PC-3 (cell line): ENCODE data around the gene UBE2E2. TPM values are rescaled to one million over a fixed set of nuclear protein-coding genes. Genes with fewer than 3 reads are reported as not detected.

Experiments used
- ATAC-seq: fragments of 200-7000 bp; cut with Tn5 transposase; 2 replicates; pipeline ENCODE4 v1.9.1; 2020; ENCODE audit warnings: mild to moderate bottlenecking, moderate library complexity
- BruUV-seq: library from RNA; stranded (reverse); fragments of 400-500 nt; replicated peaks from 2 replicates; lab custom pipeline; 2021; lab: Mats Ljungman, UMichigan
- CTCF ChIA-PET: fragments of 300-600 bp; sonication (Branson Sonifier 250); formaldehyde crosslinking; loops from one replicate; lab custom pipeline; 2022; ENCODE audit warnings: antibody characterized with exemption; lab: Charles Lee
- POLR2A ChIA-PET: fragments of 300-600 bp; sonication (Branson Sonifier 250); formaldehyde crosslinking; loops from one replicate; lab custom pipeline; 2022; ENCODE audit warnings: antibody characterized with exemption; ENCODE audit not compliant: unreplicated experiment; lab: Charles Lee
- DNase-seq: peaks from one replicate; pipeline ENCODE4 v3.0.0-alpha.2; 2015
- H2AFZ ChIP-seq: fragments of 300-600 bp; sonication (generic); 2 replicates; pipeline ENCODE4 v1.6.0; 2016; ENCODE audit warnings: antibody characterized with exemption, low read length
- H3F3A ChIP-seq: fragments of 300-600 bp; sonication (generic); one replicate; pipeline ENCODE4 v1.6.0; 2017; ENCODE audit warnings: antibody characterized with exemption, low read length, control low read depth, mild to moderate bottlenecking; ENCODE audit not compliant: unreplicated experiment
- H3K27ac ChIP-seq: fragments of 300-600 bp; sonication (generic); 2 replicates; pipeline ENCODE4 v1.5.1; 2016; ENCODE audit warnings: mild to moderate bottlenecking, low read length
- H3K27me3 ChIP-seq: fragments of 300-600 bp; sonication (generic); 2 replicates; pipeline ENCODE4 v1.6.1; 2016; ENCODE audit warnings: low read length, mixed read lengths
- H3K36me3 ChIP-seq: fragments of 300-600 bp; sonication (generic); 2 replicates; pipeline ENCODE4 v1.6.1; 2016; ENCODE audit warnings: low read depth, mixed run types, low read length, mixed read lengths
- H3K4me1 ChIP-seq: fragments of 300-600 bp; sonication (generic); 2 replicates; pipeline ENCODE4 v1.5.1; 2016; ENCODE audit warnings: low read length; ENCODE audit not compliant: insufficient read depth
- H3K4me2 ChIP-seq: fragments of 300-600 bp; sonication (generic); 2 replicates; pipeline ENCODE4 v1.6.0; 2016; ENCODE audit warnings: low read length
- H3K4me3 ChIP-seq: fragments of 300-600 bp; sonication (generic); 2 replicates; pipeline ENCODE4 v1.5.1; 2016; ENCODE audit warnings: mild to moderate bottlenecking, low read length, mixed read lengths
- H3K79me2 ChIP-seq: fragments of 300-600 bp; sonication (generic); 2 replicates; pipeline ENCODE4 v1.6.1; 2017; ENCODE audit warnings: low read length, mixed read lengths
- H3K9ac ChIP-seq: fragments of 300-600 bp; sonication (generic); 2 replicates; pipeline ENCODE4 v1.6.0; 2016; ENCODE audit warnings: mild to moderate bottlenecking, low read length
- H3K9me2 ChIP-seq: fragments of 300-600 bp; sonication (generic); replicated peaks from 2 replicates; pipeline ENCODE4 v1.6.1; 2016; ENCODE audit warnings: mixed run types, low read length, mixed read lengths
- H3K9me3 ChIP-seq: fragments of 300-600 bp; sonication (generic); 2 replicates; pipeline ENCODE4 v1.6.1; 2016; ENCODE audit warnings: low read length, mixed read lengths
- H4K20me1 ChIP-seq: fragments of 300-600 bp; sonication (generic); 2 replicates; pipeline ENCODE4 v1.6.1; 2016; ENCODE audit warnings: low read length, mixed read lengths
- EZH2 ChIP-seq: fragments of 300-600 bp; sonication (generic); IDR thresholded peaks from one replicate; pipeline ENCODE4 v1.6.1; 2017; ENCODE audit warnings: antibody characterized with exemption, mild to moderate bottlenecking, low read length; ENCODE audit not compliant: unreplicated experiment
- EZH2phosphoT487 ChIP-seq: fragments of 300-600 bp; sonication (generic); IDR thresholded peaks from 2 replicates; pipeline ENCODE4 v1.6.1; 2018; ENCODE audit warnings: mild to moderate bottlenecking, antibody characterized with exemption, low read length, borderline replicate concordance
- intact Hi-C: fragments of 100-400 bp; cut with micrococcal nuclease; formaldehyde crosslinking; loops from 2 replicates; pipeline ENCODE4 v1.9.0; 2023
- total RNA-seq: library from RNA; depleted of rRNA; stranded (reverse); fragments of >200 nt; gene quantifications from 2 replicates; pipeline ENCODE4 v1.2.3, GENCODE V29; 2014
- TF ChIP-seq, protein P1 (sequence below): fragments of 300-600 bp; sonication (generic); conservative IDR thresholded peaks from 2 replicates; pipeline ENCODE4 v1.5.1; 2017; ENCODE audit warnings: antibody characterized with exemption, low read depth, mild to moderate bottlenecking, low read length

The UBE2E2 gene
- total RNA-seq, 1 experiment from 2014 or later, result 25.6 TPM

DNA sequence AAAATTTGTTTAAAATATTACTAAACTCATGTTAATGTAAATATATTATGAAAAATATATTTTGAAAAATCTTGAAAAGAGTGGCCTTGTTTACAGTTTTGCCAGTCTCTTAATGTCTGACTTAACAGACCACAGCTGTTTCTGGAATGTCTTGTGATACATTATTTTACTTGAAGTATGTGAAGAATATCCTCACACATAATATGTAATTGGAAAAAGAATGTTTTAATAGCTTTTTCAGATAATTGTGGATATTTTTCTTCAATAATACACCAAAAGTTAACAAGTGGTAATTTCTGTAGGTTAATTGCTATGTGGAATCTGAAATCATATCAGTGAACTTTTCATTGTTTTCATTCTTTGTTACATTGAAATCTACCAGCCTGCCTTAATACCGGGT is 101.3 kb downstream of the UBE2E2 start:
- Histone ChIP-seq H3K9me2 (no peaks in the 10 kb centered on the region), H2AFZ (no peak overlapping the region), H3K27me3 (no peaks in the 10 kb centered on the region), H3K27ac (no peak overlapping the region), H4K20me1 (0 out of 2 replicates have a peak, but pooled peaks cover 4% of the 10 kb centered on the region), H3K36me3 (no peaks in the 10 kb centered on the region), H3K4me3 (no peak overlapping the region), H3K9ac (no peak overlapping the region), H3F3A (no peaks in the 10 kb centered on the region), H3K4me1 (no peaks in the 10 kb centered on the region), H3K9me3 (no peaks in the 10 kb centered on the region), H3K79me2 (peaks cover 13% of the 10 kb centered on the region; the same call in 1 of the 2 replicates), H3K4me2 (no peak overlapping the region)
- no peak for ATAC-seq
- POLR2A ChIA-PET, result no interaction called here
- no peak for DNase-seq
- no TSS peak for BruUV-seq
- intact Hi-C loops, result no loop called here
- TF ChIP-seq EZH2 (no peak), EZH2phosphoT487 (no peak)
- TF ChIP-seq, protein P1, sequence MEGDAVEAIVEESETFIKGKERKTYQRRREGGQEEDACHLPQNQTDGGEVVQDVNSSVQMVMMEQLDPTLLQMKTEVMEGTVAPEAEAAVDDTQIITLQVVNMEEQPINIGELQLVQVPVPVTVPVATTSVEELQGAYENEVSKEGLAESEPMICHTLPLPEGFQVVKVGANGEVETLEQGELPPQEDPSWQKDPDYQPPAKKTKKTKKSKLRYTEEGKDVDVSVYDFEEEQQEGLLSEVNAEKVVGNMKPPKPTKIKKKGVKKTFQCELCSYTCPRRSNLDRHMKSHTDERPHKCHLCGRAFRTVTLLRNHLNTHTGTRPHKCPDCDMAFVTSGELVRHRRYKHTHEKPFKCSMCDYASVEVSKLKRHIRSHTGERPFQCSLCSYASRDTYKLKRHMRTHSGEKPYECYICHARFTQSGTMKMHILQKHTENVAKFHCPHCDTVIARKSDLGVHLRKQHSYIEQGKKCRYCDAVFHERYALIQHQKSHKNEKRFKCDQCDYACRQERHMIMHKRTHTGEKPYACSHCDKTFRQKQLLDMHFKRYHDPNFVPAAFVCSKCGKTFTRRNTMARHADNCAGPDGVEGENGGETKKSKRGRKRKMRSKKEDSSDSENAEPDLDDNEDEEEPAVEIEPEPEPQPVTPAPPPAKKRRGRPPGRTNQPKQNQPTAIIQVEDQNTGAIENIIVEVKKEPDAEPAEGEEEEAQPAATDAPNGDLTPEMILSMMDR, result no peak
- CTCF ChIA-PET, result no interaction called here

- intact Hi-C loops, result no loop called here
- H3K4me1 ChIP-seq, result no peaks in the 10 kb centered on the region
- no peaks in the 10 kb centered on the region for H3K27me3 ChIP-seq
- TF ChIP-seq EZH2phosphoT487 (no peak), EZH2 (no peak)
- TF ChIP-seq, protein P1, result no peak
- H3K4me2 ChIP-seq, result no peak overlapping the region
- POLR2A ChIA-PET, result no interaction called here
- H3K36me3 ChIP-seq, result no peaks in the 10 kb centered on the region
- H3K27ac ChIP-seq, result no peak overlapping the region
- H2AFZ ChIP-seq, result no peak overlapping the region
- 0 out of 2 replicates have a peak, but pooled peaks cover 2% of the 10 kb centered on the region for H3K79me2 ChIP-seq
- CTCF ChIA-PET, result no interaction called here
- no peaks in the 10 kb centered on the region for H3K9me2 ChIP-seq
- no peak for DNase-seq
- no peak overlapping the region for H3K9ac ChIP-seq
- no peaks in the 10 kb centered on the region for H3K9me3 ChIP-seq
- no TSS peak for BruUV-seq
- no peaks in the 10 kb centered on the region for H4K20me1 ChIP-seq
- H3F3A ChIP-seq, result no peaks in the 10 kb centered on the region
- no peak for ATAC-seq
- H3K4me3 ChIP-seq, result no peak overlapping the region
Measured at GRCh38 chr3:23308986-23309625, 106.0 kb downstream of the UBE2E2 start.

DNA sequence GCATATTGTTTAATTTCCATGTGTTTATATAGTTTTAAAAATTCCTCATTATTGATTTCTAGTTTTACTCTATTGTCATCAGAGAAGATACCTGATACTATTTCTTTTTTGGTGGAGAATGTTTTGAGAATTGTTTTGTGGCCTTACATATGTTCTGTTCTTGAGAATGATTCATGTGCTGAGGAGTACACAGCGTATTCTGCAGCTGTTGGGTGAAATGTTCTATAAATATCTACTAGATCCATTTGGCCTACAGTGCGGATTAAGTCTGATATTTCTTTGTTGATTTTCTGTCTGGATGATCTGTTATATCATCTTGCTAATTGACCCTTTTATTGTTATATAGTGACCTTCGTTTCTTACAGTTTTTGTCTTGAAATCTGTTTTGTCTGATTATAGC is 109.7 kb downstream of the UBE2E2 start:
- Histone ChIP-seq H3F3A (no peaks in the 10 kb centered on the region), H3K4me2 (no peak overlapping the region), H3K4me1 (no peaks in the 10 kb centered on the region), H3K9me2 (no peaks in the 10 kb centered on the region), H3K4me3 (no peak overlapping the region), H3K27me3 (no peaks in the 10 kb centered on the region), H3K36me3 (no peaks in the 10 kb centered on the region), H3K9me3 (no peaks in the 10 kb centered on the region; the same call in 1 of the 2 replicates), H2AFZ (no peak overlapping the region), H3K9ac (no peak overlapping the region), H3K79me2 (peaks cover 9% of the 10 kb centered on the region), H4K20me1 (no peaks in the 10 kb centered on the region; the same call in 1 of the 2 replicates), H3K27ac (no peak overlapping the region)
- no TSS peak for BruUV-seq
- ChIA-PET CTCF (no interaction called here), POLR2A (no interaction called here)
- ATAC-seq (no peak), DNase-seq (no peak)
- TF ChIP-seq EZH2, result no peak
- TF ChIP-seq, protein P1, result no peak
- no peak for TF ChIP-seq EZH2phosphoT487
- intact Hi-C loops, result no loop called here
